ENCODE results near the gene CLVS2. TPM values are rescaled to one million over a fixed set of nuclear protein-coding genes. Genes with fewer than 3 reads are reported as not detected.
A peak's percentile ranks its signal among the peaks of the same experiment; 100 is the strongest.

CLVS2 gene
- total RNA-seq, 1 donor from 2014 or later = 18.6 TPM

- no peak overlapping the region for H3K4me3 Mint-ChIP-seq (ENCODE audit: unreplicated experiment)
- no peak for TF ChIP-seq CTCF (IDR thresholded peaks at IDR 0.05; ENCODE audit: partially characterized antibody, unreplicated experiment)
- no peak for DNase-seq
Measured at GRCh38 chr6:123001540-123001939, 5.5 kb downstream of the CLVS2 start.

DNA sequence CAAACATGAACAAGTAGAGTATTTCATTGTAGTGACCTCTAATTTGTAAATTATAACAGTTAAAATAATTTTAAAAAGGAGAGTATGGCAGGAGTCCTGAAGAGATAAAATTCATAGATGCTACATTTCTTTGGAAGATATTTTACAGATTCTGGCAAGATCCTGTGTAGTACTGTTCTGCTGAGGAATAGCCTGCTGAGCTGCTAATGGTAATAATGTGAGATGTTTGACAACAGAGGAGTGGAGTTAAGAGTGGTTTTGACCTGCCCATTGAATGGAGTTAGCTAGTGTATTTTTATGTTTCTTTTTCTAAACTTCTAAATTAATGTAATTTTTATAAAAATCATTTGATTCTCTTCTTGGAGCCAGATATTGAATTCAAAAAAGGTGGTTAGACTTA is 11.8 kb downstream of the CLVS2 start:
- TF ChIP-seq CTCF (IDR thresholded peaks at IDR 0.05; ENCODE audit: partially characterized antibody, unreplicated experiment) = no peak
- no peaks in the 10 kb centered on the region for H3K27me3 Mint-ChIP-seq (ENCODE audit: unreplicated experiment)
- no peaks in the 10 kb centered on the region for H3K36me3 Mint-ChIP-seq (ENCODE audit: unreplicated experiment)
- H3K27ac Mint-ChIP-seq (ENCODE audit: unreplicated experiment) = no peak overlapping the region
- no peak overlapping the region for H3K4me3 Mint-ChIP-seq (ENCODE audit: unreplicated experiment)
- H3K4me1 Mint-ChIP-seq (ENCODE audit: low read depth, unreplicated experiment) = peaks cover 15% of the 10 kb centered on the region
- no peaks in the 10 kb centered on the region for H3K9me3 Mint-ChIP-seq (ENCODE audit: unreplicated experiment)
- DNase-seq = no peak

More at GRCh38 chr6:123001540-123001939, 5.5 kb downstream of the CLVS2 start:
- no peak overlapping the region for H3K27ac Mint-ChIP-seq (ENCODE audit: unreplicated experiment)
- no peaks in the 10 kb centered on the region for H3K36me3 Mint-ChIP-seq (ENCODE audit: unreplicated experiment)
- H3K9me3 Mint-ChIP-seq (ENCODE audit: unreplicated experiment) = peaks cover 8% of the 10 kb centered on the region
- peaks cover 5% of the 10 kb centered on the region for H3K27me3 Mint-ChIP-seq (ENCODE audit: unreplicated experiment)
- peaks cover 23% of the 10 kb centered on the region for H3K4me1 Mint-ChIP-seq (ENCODE audit: low read depth, unreplicated experiment)

DNA sequence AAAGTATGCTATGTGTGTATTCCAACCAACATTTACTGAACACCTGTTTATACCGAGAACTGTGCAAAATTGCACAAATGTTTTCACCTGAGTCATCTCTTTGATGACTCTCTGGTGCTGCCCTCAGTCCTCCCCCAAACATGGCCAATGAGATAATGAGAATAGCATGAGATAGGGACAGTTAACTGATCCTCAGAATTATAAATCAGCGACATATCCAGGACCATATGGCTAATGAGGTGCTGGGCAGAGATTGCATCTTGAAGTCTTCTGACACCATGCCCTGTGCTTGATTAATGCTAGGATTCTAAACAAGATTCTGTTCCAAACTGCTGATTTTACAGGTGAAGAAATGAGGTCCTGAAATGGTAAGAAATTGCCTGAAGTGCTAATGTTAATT is 13.0 kb downstream of the CLVS2 start:
- no peak for TF ChIP-seq CTCF (IDR thresholded peaks at IDR 0.05; ENCODE audit: partially characterized antibody, unreplicated experiment)
- H3K4me1 Mint-ChIP-seq (ENCODE audit: low read depth, unreplicated experiment) = peaks cover 15% of the 10 kb centered on the region
- H3K9me3 Mint-ChIP-seq (ENCODE audit: unreplicated experiment) = no peaks in the 10 kb centered on the region
- DNase-seq = no peak
- no peaks in the 10 kb centered on the region for H3K27me3 Mint-ChIP-seq (ENCODE audit: unreplicated experiment)
- H3K4me3 Mint-ChIP-seq (ENCODE audit: unreplicated experiment) = no peak overlapping the region
- no peaks in the 10 kb centered on the region for H3K36me3 Mint-ChIP-seq (ENCODE audit: unreplicated experiment)
- H3K27ac Mint-ChIP-seq (ENCODE audit: unreplicated experiment) = no peak overlapping the region

- no peak for DNase-seq
- Mint-ChIP-seq H3K27ac (ENCODE audit: unreplicated experiment) (no peak overlapping the region), H3K4me1 (ENCODE audit: low read depth, unreplicated experiment) (peaks cover 26% of the 10 kb centered on the region), H3K36me3 (ENCODE audit: unreplicated experiment) (no peaks in the 10 kb centered on the region), H3K27me3 (ENCODE audit: unreplicated experiment) (no peaks in the 10 kb centered on the region), H3K9me3 (ENCODE audit: unreplicated experiment) (peaks cover 2% of the 10 kb centered on the region), H3K4me3 (ENCODE audit: unreplicated experiment) (no peak overlapping the region)
- TF ChIP-seq CTCF (IDR thresholded peaks at IDR 0.05; ENCODE audit: partially characterized antibody, unreplicated experiment) = no peak
Measured at GRCh38 chr6:123014835-123015234, 18.8 kb downstream of the CLVS2 start.

DNA sequence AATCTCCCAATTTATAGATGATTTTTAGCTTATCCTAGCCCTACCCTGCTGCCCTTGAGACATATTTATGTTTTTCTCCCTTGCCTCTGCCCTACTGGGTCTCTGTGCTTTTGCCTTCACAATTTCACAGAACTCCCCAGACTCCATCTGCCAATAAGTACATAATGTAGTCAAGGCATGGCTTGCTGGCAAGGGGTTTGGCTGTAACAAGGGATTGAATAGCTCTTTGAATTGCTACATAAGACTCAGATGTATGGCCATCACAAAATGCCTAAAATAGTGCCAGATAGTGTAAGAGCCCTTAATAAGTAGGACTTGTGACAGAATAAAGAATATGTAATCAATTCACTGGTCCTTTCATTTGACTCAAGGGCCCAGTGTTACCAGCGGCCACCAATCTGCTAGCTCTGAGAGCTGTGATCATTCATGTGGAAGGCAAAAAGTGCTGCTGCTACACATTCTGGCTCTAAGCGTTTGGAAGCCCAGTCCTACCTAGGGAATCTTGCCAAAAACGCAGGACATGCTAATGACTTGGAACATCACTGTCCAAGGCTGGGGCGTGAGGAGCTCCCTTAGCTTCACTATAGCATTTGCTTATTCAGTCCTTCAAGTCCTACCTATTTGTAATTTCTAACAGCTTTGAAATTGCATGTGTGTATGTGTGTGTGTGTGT is 20.5 kb downstream of the CLVS2 start:
- Mint-ChIP-seq H3K27ac (ENCODE audit: unreplicated experiment) (peak overlapping the region; percentile 91), H3K36me3 (ENCODE audit: unreplicated experiment) (no peaks in the 10 kb centered on the region), H3K4me3 (ENCODE audit: unreplicated experiment) (peak overlapping the region; percentile 61)

More for the DNA sequence above, 20.5 kb downstream of the CLVS2 start:
- peaks cover 2% of the 10 kb centered on the region for H3K9me3 Mint-ChIP-seq (ENCODE audit: unreplicated experiment)
- H3K27me3 Mint-ChIP-seq (ENCODE audit: unreplicated experiment) = no peaks in the 10 kb centered on the region
- peak; percentile 33 for DNase-seq
- TF ChIP-seq CTCF (IDR thresholded peaks at IDR 0.05; ENCODE audit: partially characterized antibody, unreplicated experiment) = no peak
- peaks cover 26% of the 10 kb centered on the region for H3K4me1 Mint-ChIP-seq (ENCODE audit: low read depth, unreplicated experiment)

All from glutamatergic neuron (in vitro differentiated cells).